ENCODE data around the gene KIDINS220.
A peak's percentile ranks its signal among the peaks of the same experiment; 100 is the strongest.

KIDINS220 gene
- total RNA-seq, result 85.1 to 128 reads per million in 2 donors

DNA sequence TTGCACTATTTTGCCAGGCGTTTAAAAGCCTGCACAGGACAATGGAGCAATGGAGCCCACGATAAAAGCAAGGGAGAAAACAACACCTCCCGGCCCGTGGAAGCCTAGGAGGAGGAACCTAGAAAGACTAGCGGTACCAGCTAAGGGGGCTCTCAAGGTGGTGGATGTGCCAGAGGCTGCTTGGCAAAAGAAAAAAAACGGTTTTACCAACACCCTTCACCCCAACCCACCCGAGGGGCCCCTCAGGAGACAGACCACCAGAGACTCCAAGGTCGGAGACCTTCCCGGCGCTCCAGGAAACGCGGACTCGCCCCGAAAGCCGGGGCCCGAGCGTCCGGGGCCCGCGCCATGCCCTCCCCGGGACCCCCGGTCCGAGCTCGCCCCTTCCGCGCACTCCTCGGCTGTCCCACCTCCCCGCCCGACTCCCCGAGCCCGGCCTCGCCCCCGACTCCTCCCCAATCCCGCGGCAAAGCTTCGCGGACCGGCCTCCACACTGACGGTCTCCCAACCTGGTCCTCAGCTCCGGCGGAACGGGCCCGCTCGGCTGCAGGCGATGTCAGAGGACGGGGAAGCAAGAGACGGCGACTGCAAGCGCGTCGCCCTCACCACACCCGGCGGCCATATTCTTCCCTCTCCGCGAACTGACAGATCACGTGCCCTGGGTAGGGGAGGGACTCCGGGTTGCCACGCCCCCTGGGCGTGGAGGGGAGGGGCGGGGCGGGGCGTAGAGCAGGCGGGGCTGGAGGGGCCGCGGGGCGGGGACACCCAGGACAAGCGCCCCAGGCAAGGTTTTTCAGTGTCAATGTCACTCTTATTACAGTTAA lies at the start of gene KIDINS220:
Gene KIDINS220, minus strand, starts transcription at position 643 of the 824 bp plus-strand sequence. CDS start 10,520 bp downstream, outside the sequence.
- DNase-seq, result peak; percentile 70 to 87 (median 73)

DNA sequence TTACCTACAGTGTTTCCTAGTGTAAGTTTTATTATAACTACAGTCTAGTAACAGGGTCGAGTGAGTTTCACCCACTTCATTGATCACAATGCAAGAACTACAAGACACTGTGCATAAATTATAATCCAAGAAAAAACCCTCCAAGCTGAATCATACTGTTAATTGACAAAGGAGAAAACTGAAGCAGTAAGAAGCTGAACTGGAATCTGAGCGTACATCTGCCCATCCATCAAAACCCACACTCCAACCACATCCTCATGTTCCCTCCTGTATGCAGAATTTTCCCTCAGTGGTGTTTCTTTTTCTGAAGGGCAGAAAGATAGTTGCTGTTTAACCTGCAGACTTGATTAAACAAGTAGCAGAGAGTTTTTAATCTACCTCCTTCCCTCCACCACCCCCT lies 49.5 kb upstream of the KIDINS220 start:
- DNase-seq, result peak in 1 of 5 experiments; percentile 6

DNA sequence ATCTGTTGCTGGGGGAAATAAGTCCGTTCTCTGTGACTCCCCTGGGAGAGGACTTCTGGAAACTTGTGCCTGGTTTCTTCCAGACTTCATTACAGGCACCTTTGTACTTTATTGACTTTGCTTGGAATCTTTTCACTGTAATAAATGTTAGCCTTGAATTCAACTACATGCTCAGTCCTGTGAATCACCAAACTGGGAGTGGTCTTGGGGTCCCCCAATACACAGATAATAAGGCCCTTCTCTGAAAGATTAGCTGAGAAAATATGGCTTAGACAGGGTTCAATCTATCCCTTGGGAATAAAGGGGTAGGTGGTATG lies 48.7 kb upstream of the KIDINS220 start:
- DNase-seq, result no peak

DNA sequence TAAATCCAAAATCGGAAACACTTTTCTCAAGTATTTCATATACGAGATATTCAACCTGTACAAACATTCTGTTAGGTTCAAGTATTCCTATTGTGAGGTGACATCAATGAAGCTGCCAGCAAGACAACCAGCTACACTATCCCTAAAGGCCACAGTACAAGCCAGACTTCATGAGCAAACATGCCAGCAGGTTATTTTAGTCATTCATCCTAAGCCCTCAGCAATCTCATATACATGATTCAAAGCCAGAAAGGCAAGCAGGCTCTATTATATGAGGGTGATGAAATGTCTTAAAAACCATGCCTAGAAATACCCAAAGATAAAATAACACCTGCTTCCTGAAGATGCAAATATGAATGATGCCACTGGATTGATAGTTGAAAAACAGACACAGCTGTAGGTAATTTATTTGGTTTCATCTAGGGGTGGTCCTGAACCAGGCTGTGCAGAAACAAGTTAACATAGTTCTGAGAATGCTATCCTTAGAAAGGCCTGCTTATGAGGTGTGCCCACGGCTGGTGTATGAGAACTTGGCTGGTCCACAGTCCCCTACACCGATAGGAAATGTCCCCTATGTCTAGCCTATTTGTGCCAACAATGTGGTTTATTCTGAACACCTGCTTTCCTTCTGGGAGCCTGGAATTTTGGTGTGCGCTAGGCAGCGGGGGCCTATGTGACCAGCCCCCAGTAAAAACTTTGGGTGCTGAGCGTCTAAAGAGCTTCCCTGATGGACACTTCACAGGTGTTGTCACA lies 48.2 kb upstream of the KIDINS220 start:
- DNase-seq, result no peak

DNA sequence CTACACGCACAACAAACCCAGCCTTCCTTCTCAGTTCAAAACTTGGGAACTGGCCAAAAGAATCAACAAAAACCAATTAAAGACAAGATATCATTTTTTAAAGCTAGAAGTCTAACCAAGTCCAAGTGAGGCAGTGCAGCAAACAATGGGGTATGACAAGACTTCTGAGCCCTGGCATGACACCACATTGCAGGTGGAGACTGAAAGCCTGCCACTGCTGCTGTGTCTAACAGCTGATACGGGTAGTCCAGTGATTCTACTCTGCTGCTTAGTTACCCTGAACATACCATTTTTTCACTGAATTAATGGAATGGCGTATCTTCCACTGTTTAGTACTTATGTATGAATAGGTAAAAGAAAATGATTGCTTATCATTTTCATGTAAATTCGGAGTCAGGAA lies 47.4 kb upstream of the KIDINS220 start:
- no peak for DNase-seq

DNA sequence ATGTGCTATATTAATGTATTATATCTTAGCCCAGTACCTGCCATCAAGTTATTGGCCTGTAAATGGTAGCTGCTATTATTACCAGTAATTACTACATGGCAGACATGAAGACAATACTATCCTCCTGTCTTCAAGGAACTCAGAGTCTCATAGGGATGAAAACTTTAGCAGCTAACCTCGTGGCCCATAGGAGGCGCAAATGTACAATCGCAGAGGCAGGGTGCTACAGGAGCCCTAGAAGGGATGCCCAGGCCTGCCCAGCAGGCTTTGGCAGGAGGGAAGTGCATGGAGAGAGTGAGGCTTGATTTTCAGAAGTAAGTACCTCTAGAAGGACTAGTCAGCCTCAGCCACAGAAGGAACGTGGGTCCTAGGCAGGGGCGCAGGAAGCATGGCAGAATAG lies 44.7 kb upstream of the KIDINS220 start:
- peak in 1 of 5 experiments; percentile 8 for DNase-seq

DNA sequence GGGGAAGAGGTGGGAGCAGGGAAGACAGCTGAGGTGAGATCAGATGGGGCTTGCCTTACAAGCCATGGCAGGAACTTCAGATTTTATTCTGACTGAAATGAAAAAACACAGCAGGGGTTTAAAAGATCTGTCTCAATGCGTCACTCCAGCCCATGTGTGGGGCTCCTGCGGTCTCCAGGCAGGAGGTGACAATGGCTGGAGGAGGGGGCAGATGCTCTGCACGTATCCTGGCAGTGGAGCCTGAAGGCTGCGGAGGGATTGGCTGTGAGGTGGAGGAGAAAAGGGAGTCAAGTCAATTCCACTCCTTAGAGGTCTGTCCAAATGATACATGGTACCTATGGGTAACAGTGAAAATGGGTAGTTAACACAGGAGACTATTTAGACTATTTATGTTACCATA lies 40.5 kb upstream of the KIDINS220 start:
- no peak for DNase-seq

DNA sequence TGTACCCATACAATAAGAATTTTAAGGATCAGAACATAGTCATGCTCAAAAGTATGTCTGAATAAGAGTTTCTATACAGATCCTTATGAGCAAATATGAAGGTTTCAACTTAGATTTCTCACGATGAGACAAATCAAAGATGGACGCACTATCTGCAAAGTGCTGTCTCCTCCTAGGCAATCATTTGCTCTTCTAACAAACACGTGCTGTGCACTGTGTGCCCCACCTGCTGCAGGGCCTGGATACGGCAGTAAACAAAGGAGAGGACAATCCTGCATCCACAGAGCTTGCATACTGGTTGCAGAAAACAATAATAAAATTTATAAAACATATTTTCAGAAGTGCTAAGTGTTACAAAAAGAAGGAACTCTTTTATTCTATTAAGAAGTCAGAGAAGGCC lies 39.9 kb upstream of the KIDINS220 start:
- no peak for DNase-seq

DNA sequence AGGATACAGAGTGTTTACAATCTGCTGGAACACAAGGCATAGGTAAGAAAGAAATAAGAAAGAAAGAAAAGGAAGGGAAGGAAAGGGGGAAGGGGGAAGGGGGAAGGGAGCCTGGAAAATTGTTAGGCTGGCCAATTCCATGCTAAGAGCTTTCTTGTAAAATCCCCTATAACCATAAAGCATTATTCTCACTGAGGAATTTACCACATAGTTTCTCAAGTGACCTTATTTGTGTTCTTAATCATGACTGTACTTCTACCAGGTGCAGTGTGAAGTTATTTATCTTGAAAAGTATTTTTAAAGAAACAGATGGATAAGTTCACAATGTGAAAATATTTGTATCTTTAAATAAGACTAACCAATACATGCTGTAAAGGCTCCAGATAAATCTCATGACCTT lies 39.2 kb upstream of the KIDINS220 start:
- DNase-seq, result no peak

DNA sequence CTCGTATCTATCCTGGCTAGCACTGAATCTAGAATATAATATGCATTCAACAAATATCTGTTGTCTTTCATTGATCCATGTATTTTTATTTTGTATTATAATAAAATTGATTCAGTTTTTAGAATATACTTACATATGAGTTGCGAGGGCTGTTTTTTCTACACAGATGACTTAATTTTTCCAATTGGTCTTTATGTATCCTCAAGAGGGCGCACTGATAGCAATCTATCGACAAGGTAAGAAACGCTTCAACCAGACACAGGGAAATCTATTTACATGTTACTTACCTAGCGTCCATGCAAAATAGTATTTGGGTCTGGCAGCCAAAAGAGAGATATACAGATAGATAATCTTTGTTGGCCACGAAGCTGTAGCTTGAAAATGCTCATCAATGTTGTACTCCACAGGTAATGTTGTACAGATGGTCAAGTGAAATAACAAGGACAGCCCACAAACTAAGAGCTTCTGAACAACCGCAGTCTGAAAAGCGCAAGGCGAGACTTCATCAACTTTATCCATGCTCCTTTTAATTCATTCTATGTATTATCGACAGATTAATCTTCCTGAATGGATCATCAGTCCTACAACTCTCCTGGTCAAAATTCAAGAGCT lies 35.5 kb upstream of the KIDINS220 start:
- peak in 1 of 5 experiments; percentile 53 for DNase-seq

DNA sequence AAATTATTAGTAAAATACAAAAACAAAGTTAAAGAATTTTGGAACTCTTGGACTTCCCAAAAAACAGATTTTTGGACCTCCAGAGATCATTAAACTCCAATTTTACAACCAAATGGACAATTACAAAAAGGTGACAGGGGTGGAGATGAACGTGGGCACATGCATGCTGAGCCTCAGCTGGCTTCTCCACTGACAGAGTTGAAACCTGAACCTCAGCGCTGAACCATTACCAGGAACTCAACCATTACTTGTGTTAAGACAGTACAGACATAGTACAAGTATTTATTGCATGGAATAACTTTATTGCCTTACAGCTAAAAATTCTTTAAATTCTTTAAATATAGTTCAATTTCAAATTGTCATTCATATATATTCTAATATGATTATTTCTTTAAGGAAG lies 33.0 kb upstream of the KIDINS220 start:
- DNase-seq, result no peak

DNA sequence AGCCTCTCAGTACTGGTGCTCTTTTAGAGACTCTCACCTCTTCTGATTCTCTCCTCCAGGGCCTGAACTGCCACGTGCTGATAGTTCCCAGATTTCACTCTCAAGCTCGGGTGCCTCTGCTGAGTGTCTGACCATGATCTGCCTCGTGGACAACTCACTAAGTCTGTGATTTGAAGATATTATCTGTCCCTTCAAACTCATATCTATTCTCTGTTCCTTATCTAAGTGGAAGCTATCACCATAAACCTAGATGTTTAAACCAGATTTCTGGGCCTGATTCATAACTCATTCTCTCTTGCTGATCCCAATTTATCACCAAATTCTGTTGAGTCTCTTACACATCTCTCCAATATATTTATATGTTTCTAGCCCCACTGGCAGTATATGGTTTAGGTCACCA lies 29.9 kb upstream of the KIDINS220 start:
- DNase-seq, result no peak

DNA sequence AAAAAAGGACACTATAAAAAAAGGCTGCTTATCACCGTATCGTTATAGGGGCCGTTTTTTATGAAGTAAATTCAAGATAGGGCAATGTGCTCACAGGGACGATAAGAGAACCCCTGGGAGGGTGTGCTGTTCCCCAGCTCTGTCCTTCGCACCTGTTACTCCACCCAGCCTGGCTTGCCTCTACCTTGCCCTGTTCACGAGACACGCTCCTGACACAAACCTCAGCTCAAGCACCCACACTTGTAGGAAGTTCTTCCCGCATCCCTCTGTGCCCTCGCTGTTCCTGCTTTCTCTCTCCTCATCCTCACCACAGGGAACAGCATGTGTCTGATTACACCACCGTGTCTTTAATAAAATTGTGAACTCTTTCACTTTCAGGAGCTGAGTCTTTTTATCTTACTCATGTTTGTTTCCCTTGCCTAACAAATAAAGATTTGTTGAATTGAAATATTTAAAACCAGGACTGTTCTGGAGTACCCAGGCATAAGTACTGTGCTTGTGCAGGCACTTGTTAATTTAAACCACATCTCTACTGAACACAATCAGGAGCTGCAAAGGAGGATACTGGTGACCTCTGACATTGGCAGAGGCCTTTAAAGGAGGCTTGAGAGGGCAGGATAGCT lies 26.0 kb upstream of the KIDINS220 start:
- DNase-seq, result no peak

DNA sequence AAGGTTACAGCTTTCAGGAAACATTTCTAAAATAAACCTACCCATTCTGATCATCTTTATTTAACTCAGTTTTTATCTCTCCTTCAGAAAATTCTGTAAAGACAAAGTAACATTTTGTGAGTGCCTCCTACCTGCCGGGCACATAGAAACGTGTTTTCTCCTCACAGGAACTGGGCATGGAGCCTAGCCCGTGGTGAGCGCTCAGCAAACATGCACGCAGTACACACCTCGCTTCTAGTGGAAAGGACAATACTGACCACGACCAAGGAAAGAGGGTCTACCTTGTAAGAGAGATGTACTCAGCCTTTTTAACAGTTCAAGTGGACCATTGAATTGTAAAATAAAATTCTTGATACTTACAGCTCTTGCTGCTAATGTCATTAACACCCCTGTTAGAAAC lies 24.8 kb upstream of the KIDINS220 start:
- no peak for DNase-seq

DNA sequence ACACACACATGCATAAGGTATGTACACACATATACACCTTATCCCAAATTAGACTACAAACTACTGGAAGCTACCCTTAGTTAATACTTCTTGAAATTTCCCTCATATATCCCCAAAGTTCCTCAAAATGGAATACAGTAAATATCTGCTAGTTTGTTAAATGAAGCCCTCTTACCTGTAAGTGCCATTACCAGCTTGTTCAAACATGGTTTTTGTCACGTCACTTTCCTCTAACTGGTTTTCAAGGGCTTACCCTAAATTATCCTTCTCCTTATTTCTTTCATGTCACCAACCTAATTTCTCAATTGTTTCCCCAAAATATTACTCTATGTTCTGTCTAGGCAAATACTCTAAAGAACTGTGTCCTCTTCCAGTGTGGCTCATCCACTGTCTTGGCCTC lies 24.4 kb upstream of the KIDINS220 start:
- no peak for DNase-seq

DNA sequence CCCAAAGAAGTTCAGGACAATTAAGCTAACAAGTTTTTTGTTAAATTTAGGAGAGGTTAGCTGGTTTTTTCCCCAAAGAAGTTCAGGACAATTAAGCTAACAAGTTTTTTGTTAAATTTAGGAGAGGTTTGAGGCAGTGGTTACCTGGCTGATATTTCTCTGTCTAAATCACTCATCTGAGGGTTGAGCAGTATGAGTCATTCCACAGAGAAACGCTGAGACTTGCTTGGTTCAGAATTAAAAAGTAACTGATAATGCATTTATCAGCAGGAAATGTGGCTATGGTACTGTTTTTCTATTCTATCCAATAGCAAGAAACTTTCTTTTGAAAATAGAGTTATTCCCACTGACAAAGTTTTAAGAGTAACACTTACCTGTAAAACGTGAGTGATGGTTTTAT lies 22.8 kb upstream of the KIDINS220 start:
- DNase-seq, result peak in 1 of 5 experiments; percentile 73

DNA sequence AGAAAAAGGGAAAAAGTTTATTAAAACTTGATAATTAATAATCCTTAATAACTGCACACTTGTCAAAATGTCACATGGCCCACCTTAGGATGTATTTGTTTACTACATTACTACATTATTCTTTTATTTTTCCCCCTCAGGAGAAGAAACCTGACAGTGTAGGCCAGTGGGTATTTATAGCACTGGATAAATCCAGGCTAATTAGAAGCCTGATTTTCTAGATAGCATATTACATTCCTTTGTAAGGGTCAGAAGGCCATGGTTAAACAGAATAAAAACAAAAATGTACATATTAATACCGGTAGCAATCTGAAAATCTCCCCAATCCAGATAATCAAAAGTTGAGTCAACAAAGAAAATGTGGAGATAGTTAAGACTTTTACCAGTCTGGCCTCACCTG lies 21.5 kb upstream of the KIDINS220 start:
- no peak for DNase-seq

DNA sequence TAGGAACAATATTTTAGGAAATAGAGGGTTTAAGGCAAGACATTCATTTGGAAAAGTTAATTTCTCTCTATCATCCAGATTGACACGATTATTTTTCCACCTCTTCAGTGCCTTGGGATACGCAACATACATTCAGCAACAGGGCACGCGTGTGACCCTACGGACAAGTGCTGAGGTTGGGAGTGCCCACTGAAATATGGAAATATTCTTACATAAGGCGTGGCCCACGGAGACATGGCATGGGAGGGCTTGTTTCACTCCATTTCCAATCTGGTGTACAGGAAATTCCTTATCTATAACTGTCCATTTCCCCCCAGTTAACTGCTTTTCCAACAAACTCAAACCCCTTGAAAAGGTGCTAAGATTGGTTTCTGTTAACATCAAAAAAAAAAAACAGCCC lies 20.9 kb upstream of the KIDINS220 start:
- no peak for DNase-seq

DNA sequence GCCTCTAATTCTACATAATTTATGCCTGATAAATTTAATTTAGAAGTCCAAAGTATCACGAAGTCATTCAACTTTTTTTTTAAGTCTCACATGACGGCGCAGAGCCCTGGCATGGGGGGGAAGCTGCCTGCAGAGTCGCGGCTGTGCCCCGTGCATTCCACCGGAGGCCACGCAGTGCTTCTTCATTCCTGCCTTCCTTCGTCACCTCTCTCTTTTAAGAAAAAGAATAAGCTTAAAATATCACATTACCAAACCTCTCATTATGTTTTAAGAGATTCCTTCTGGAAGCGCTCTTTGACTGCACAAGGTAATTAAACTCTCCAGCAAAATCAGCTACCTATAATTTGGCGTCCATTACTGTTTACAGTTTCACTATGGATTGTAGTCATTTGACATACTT lies 20.3 kb upstream of the KIDINS220 start:
- DNase-seq, result no peak

DNA sequence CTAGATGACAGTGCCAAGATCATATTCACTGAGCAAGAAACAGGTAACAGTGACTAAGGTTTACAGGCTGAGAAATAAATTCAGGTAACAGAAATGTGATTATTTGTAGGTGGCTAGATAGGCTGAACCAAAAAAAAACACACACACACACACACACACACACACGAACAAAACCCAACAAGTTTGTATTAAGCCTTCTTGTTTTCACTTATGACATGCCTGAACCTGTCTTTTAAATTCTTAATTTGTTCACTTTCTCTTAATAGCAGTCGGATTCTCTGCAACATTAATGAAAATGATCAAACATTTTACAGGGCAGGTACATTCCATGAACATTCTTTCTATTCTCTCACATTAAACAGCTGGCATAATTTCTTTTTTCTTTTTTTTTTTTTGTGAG lies 18.8 kb upstream of the KIDINS220 start:
- DNase-seq, result no peak

DNA sequence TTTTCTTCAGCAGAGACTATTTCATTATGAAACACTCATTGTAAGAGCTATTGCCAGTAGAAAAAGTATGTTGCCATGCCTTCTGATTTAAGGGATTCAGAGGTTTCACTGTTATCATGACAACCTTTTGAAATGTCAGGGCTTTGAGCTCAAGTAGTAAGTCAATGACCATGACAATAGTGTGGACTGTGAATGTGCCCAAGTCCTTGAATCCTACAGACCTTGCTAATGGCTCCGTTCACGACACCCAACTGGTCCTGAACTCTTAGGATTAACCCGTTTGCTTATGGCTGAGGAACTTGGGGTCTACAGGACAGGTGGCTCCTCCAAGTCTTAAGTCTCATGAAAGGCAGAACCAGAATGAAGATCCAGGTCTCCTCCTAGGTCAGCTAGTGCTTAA lies 17.6 kb upstream of the KIDINS220 start:
- DNase-seq, result no peak

DNA sequence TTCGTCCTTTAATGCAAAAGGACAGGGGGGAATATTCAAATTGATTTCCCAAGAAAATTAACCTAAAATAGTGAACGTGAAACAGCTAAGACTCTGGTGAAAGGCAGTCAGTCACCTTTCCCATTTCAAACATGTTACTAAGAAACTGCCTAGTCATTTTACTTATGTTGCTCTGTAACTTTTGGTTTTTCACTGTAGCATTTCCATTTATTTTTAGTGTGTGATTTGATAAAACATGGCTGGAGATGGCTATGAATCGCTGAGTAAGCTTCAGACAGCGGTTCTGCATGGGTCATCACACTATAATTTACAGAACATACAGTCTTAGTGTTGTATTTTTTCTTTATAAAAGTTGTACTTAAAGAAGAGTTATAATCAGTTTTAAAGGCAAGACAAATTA lies 16.0 kb upstream of the KIDINS220 start:
- no peak for DNase-seq

DNA sequence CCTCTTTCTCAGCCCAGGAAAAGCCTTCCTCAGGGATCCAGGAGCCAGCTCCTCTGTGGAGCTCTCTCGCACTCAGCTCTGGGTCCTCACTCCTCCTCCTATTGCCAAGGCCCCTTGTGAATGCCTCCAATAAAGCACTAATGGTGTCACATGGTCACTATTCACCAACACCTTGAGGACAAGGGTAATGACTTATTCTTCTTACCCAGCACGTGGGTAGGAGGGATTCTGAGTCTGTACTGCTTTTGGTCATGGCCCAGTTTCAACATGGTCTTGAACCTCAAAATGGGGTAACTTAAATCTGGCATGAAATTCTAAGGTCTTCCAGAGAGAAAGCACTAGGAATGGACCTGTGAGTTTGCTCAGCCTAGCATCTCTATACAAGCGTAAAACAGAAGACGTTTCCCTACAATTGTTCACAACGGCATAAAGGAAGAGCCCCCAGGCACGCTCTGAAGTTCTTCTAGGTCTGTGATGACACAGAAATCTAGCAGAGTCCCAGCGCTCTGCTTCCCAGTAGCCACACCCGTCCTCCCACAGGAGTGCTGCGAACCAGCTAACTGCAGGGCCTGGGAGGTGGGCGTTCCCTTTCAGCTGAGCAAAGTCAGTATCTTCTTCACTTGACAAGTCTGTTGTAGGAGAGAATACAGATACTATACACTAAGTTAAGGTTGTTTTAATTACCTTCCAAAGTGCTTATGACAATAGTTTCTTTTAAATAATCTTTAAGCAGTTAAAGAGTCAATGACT lies 14.6 kb upstream of the KIDINS220 start:
- DNase-seq, result no peak
